ENCODE data around the gene FALEC.

DNA sequence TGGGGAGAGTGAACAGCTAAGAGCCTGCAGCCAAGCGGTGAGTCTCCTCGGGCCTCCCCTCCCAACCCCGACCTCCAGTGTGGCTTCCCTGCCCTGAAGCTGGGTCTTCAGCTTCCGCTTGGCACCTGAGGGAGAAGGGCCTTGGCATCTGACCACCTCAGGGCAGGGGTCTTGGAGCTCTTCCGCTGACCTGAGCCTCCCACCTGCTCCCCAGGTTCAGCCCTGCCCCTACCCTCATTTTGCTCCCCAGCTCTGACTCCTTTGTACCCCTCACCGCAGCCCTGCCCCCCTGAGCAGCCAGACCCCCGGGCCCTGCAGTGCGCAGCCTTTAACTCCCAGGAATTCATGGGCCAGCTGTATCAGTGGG lies 38.5 kb downstream of the FALEC start:
- no peak for TF ChIP-seq POLR2A (IDR thresholded peaks at IDR 0.05)
- TF ChIP-seq, protein P1, sequence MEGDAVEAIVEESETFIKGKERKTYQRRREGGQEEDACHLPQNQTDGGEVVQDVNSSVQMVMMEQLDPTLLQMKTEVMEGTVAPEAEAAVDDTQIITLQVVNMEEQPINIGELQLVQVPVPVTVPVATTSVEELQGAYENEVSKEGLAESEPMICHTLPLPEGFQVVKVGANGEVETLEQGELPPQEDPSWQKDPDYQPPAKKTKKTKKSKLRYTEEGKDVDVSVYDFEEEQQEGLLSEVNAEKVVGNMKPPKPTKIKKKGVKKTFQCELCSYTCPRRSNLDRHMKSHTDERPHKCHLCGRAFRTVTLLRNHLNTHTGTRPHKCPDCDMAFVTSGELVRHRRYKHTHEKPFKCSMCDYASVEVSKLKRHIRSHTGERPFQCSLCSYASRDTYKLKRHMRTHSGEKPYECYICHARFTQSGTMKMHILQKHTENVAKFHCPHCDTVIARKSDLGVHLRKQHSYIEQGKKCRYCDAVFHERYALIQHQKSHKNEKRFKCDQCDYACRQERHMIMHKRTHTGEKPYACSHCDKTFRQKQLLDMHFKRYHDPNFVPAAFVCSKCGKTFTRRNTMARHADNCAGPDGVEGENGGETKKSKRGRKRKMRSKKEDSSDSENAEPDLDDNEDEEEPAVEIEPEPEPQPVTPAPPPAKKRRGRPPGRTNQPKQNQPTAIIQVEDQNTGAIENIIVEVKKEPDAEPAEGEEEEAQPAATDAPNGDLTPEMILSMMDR (IDR thresholded peaks at IDR 0.05), result no peak

Measured in lower leg skin (tissue), 3 donors.